WTC11 (cell line): ENCODE measurements around the gene MLC1. TPM values are rescaled to one million over a fixed set of nuclear protein-coding genes. Genes with fewer than 3 reads are reported as not detected.
A peak's percentile ranks its signal among the peaks of the same experiment; 100 is the strongest.

Experiments
- ATAC-seq: fragments of 200-7000 bp; cut with Tn5 transposase; 2 replicates; pipeline ENCODE4 v1.10.0; 2021; ENCODE audit warnings: mild to moderate bottlenecking, moderate library complexity
- CTCF ChIA-PET: fragments of 300-600 bp; sonication (Branson Sonifier 250); formaldehyde crosslinking; loops from one replicate; lab custom pipeline; 2021; ENCODE audit warnings: antibody characterized with exemption; lab: Charles Lee
- POLR2A ChIA-PET: fragments of 350-600 bp; sonication (Branson Sonifier 250); formaldehyde crosslinking; loops from one replicate; lab custom pipeline; 2021; ENCODE audit warnings: antibody characterized with exemption; lab: Charles Lee
- DNase-seq: peaks from one replicate; pipeline ENCODE4 v3.0.0; 2021; ENCODE audit warnings: low spot score
- H3K27ac Mint-ChIP-seq: 2 replicates; pipeline ENCODE4 v1.8.0; 2021; ENCODE audit warnings: mixed read lengths
- H3K27me3 Mint-ChIP-seq: 2 replicates; pipeline ENCODE4 v1.8.0; 2021; ENCODE audit warnings: low read depth, mild to moderate bottlenecking, moderate library complexity, mixed read lengths
- H3K36me3 Mint-ChIP-seq: 2 replicates; pipeline ENCODE4 v1.8.0; 2021; ENCODE audit warnings: mixed read lengths
- H3K4me1 Mint-ChIP-seq: 2 replicates; pipeline ENCODE4 v1.8.0; 2022; ENCODE audit warnings: mixed read lengths
- H3K4me3 Mint-ChIP-seq: 2 replicates; pipeline ENCODE4 v1.8.0; 2021; ENCODE audit warnings: mild to moderate bottlenecking, moderate library complexity, mixed read lengths
- H3K9me3 Mint-ChIP-seq: 2 replicates; pipeline ENCODE4 v1.8.0; 2021; ENCODE audit warnings: mixed read lengths
- CDX4 ChIP-seq: fragments of 250-450 bp; sonication (Bioruptor Pico); IDR thresholded peaks from 2 replicates; pipeline ENCODE4 v1.9.0; 2021; ENCODE audit warnings: moderate library complexity, mild to moderate bottlenecking, inconsistent platforms, borderline replicate concordance
- E2F4 ChIP-seq: sonication (generic); formaldehyde crosslinking; IDR thresholded peaks from 2 replicates; pipeline ENCODE4 v1.8.1; 2022; ENCODE audit warnings: low read depth, mild to moderate bottlenecking, moderate library complexity, missing genetic modification reagents, borderline replicate concordance
- E2F5 ChIP-seq: sonication (generic); formaldehyde crosslinking; IDR thresholded peaks from 2 replicates; pipeline ENCODE4 v1.8.1; 2022; ENCODE audit warnings: mild to moderate bottlenecking, moderate library complexity, missing genetic modification reagents
- FOXJ3 ChIP-seq: sonication (generic); formaldehyde crosslinking; IDR thresholded peaks from 2 replicates; pipeline ENCODE4 v1.9.0; 2021; ENCODE audit warnings: missing genetic modification reagents, mild to moderate bottlenecking, borderline replicate concordance
- FOXP1 ChIP-seq: sonication (generic); formaldehyde crosslinking; IDR thresholded peaks from 2 replicates; pipeline ENCODE4 v1.8.0; 2022; ENCODE audit warnings: missing genetic modification reagents, mild to moderate bottlenecking, moderate library complexity, borderline replicate concordance
- GABPB1 ChIP-seq: sonication (generic); formaldehyde crosslinking; IDR thresholded peaks from 2 replicates; pipeline ENCODE4 v1.8.1; 2023; ENCODE audit warnings: mild to moderate bottlenecking, missing genetic modification reagents
- GTF2I ChIP-seq: fragments of 250-450 bp; sonication (Bioruptor Pico); conservative IDR thresholded peaks from 2 replicates; pipeline ENCODE4 v1.4.0; 2021; ENCODE audit warnings: mild to moderate bottlenecking
- HMGXB4 ChIP-seq: sonication (generic); formaldehyde crosslinking; IDR thresholded peaks from 2 replicates; pipeline ENCODE4 v1.8.1; 2023; ENCODE audit warnings: mild to moderate bottlenecking, moderate library complexity, missing genetic modification reagents
- IRF1 ChIP-seq: sonication (generic); formaldehyde crosslinking; IDR thresholded peaks from 2 replicates; pipeline ENCODE4 v1.8.0; 2023; ENCODE audit warnings: missing genetic modification reagents
- IRF2 ChIP-seq: sonication (generic); formaldehyde crosslinking; IDR thresholded peaks from 2 replicates; pipeline ENCODE4 v1.8.0; 2022; ENCODE audit warnings: low read depth, missing genetic modification reagents, borderline replicate concordance
- KAT7 ChIP-seq: sonication (generic); formaldehyde crosslinking; IDR thresholded peaks from 2 replicates; pipeline ENCODE4 v1.8.1; 2023; ENCODE audit warnings: missing genetic modification reagents, mild to moderate bottlenecking, borderline replicate concordance
- MLX ChIP-seq: sonication (generic); formaldehyde crosslinking; IDR thresholded peaks from 2 replicates; pipeline ENCODE4 v1.8.1; 2023; ENCODE audit warnings: mild to moderate bottlenecking, missing genetic modification reagents, moderate library complexity
- NFYB ChIP-seq: sonication (generic); formaldehyde crosslinking; conservative IDR thresholded peaks from 2 replicates; pipeline ENCODE4 v1.8.0; 2022; ENCODE audit warnings: low read depth, missing genetic modification reagents
- NR1H2 ChIP-seq: sonication (generic); formaldehyde crosslinking; IDR thresholded peaks from 2 replicates; pipeline ENCODE4 v1.9.0; 2021; ENCODE audit warnings: mild to moderate bottlenecking, moderate library complexity, missing genetic modification reagents
- PREB ChIP-seq: sonication (generic); formaldehyde crosslinking; IDR thresholded peaks from 2 replicates; pipeline ENCODE4 v1.8.1; 2022; ENCODE audit warnings: mild to moderate bottlenecking, missing genetic modification reagents, moderate library complexity, borderline replicate concordance
- SMAD3 ChIP-seq: sonication (generic); formaldehyde crosslinking; IDR thresholded peaks from 2 replicates; pipeline ENCODE4 v1.8.0; 2022; ENCODE audit warnings: missing genetic modification reagents, mild to moderate bottlenecking, borderline replicate concordance
- SMAD4 ChIP-seq: sonication (generic); formaldehyde crosslinking; IDR thresholded peaks from 2 replicates; pipeline ENCODE4 v1.8.0; 2022; ENCODE audit warnings: mild to moderate bottlenecking, missing genetic modification reagents
- SOX15 ChIP-seq: fragments of 250-450 bp; sonication (Bioruptor Pico); IDR thresholded peaks from 2 replicates; pipeline ENCODE4 v1.9.0; 2021; ENCODE audit warnings: mild to moderate bottlenecking
- ZNF121 ChIP-seq: sonication (generic); formaldehyde crosslinking; IDR thresholded peaks from 2 replicates; pipeline ENCODE4 v1.8.0; 2023; ENCODE audit warnings: missing genetic modification reagents
- ZNF232 ChIP-seq: sonication (generic); formaldehyde crosslinking; IDR thresholded peaks from 2 replicates; pipeline ENCODE4 v1.8.0; 2022; ENCODE audit warnings: mild to moderate bottlenecking, missing genetic modification reagents
- ZSCAN18 ChIP-seq: fragments of 250-450 bp; sonication (Bioruptor Pico); IDR thresholded peaks from 2 replicates; pipeline ENCODE4 v2.1.2; 2022; ENCODE audit warnings: mild to moderate bottlenecking, moderate library complexity
- total RNA-seq: library from RNA; stranded (reverse); gene quantifications from 3 replicates; pipeline ENCODE4 v1.2.3, GENCODE V29; 2021

MLC1 gene
- total RNA-seq, 1 experiment from 2014 or later: 0.13 TPM

GRCh38 chr22:50014053-50014501 is 71.1 kb downstream of the MLC1 start:
- ATAC-seq (no peak), DNase-seq (no peak)
- peaks cover 63% of the 10 kb centered on the region for H3K27me3 Mint-ChIP-seq
- peaks cover 13% of the 10 kb centered on the region for H3K4me1 Mint-ChIP-seq
- TF ChIP-seq ZNF232 (CRISPR knock-in tag) (no peak), GABPB1 (CRISPR knock-in tag) (no peak), SMAD3 (no peak), SMAD4 (CRISPR knock-in tag) (no peak), IRF1 (CRISPR knock-in tag) (no peak), GTF2I (CRISPR knock-in tag) (no peak), NR1H2 (CRISPR knock-in tag) (no peak), KAT7 (CRISPR knock-in tag) (no peak), IRF2 (no peak), PREB (CRISPR knock-in tag) (no peak), CDX4 (CRISPR knock-in tag) (no peak), MLX (CRISPR knock-in tag) (no peak)
- no peaks in the 10 kb centered on the region for H3K36me3 Mint-ChIP-seq
- no peak overlapping the region; the same call in 1 of the 2 replicates for H3K4me3 Mint-ChIP-seq
- H3K27ac Mint-ChIP-seq: no peak overlapping the region
- ChIA-PET POLR2A (interaction anchor here (0.6 kb wide), 1 partner anchor 46 kb away, joined by 5 read pairs; no protein-coding TSS in a partner anchor), CTCF (interaction anchor here (0.6 to 4.1 kb wide), 2 partner anchors 16 to 45 kb away, joined by 3 to 25 read pairs; no protein-coding TSS in a partner anchor)
- H3K9me3 Mint-ChIP-seq: peaks cover 2% of the 10 kb centered on the region; the same call in 1 of the 2 replicates

- peaks cover 52% of the 10 kb centered on the region for H3K27me3 Mint-ChIP-seq
- no peak within 1 kb of the TSS for H3K27ac Mint-ChIP-seq
- peaks cover 16% of the 10 kb centered on the region for H3K4me1 Mint-ChIP-seq
- no peaks in the 10 kb centered on the region for H3K36me3 Mint-ChIP-seq
- CTCF ChIA-PET: interaction anchor here (1.1 to 4.1 kb wide), 4 partner anchors 18 to 47 kb away, joined by 4 to 25 read pairs (median 10); no protein-coding TSS in a partner anchor
- H3K4me3 Mint-ChIP-seq: peak within 1 kb of the TSS; percentile 65
- ATAC-seq (no peak), DNase-seq (no peak)
- POLR2A ChIA-PET: interaction anchor here (1.1 kb wide), 1 partner anchor 174 kb away, joined by 3 read pairs; no protein-coding TSS in a partner anchor
- H3K9me3 Mint-ChIP-seq: no peaks in the 10 kb centered on the region
- TF ChIP-seq ZSCAN18 (CRISPR knock-in tag): no peak
- no peak for TF ChIP-seq E2F5 (CRISPR knock-in tag)
- TF ChIP-seq E2F4 (CRISPR knock-in tag): no peak
- no peak for TF ChIP-seq NFYB (CRISPR knock-in tag)
- no peak for TF ChIP-seq SOX15 (CRISPR knock-in tag)
- no peak for TF ChIP-seq HMGXB4
- no peak for TF ChIP-seq FOXP1 (CRISPR knock-in tag)
- no peak for TF ChIP-seq ZNF121 (CRISPR knock-in tag)
- TF ChIP-seq FOXJ3 (CRISPR knock-in tag): no peak
Measured at GRCh38 chr22:50012211-50013181, 72.7 kb downstream of the MLC1 start, which contains the start of gene IL17REL. Gene IL17REL (minus strand): TSS chr22:50012765. CDS start chr22:50012646, 119 bp downstream.
